Hair follicular keratinocyte (primary cell): ENCODE data around the gene NAA38. TPM values are rescaled to one million over a fixed set of nuclear protein-coding genes. Genes with fewer than 3 reads are reported as not detected.

Experiments
- total RNA-seq: library from RNA; depleted of rRNA; stranded (reverse); fragments of >200 nt; gene quantifications from 2 replicates; pipeline ENCODE4 v1.2.3, GENCODE V29; 2015

NAA38 gene
- total RNA-seq: 70.1 and 79.4 TPM in 2 replicates

GRCh38 chr17:7856811-7857712 lies at the start of gene NAA38:
Gene NAA38 (minus strand): TSS chr17:7857559. CDS start chr17:7857463, 96 bp downstream.

GRCh38 chr17:7888184-7888920 lies 31.0 kb upstream of the NAA38 start, which contains the start of gene CHD3:
Gene CHD3 (plus strand): TSS chr17:7888789. CDS start chr17:7889001, 212 bp downstream.

GRCh38 chr17:7857713-7858521 lies 558 bp upstream of the NAA38 start, which contains the start of gene CYB5D1:
Gene CYB5D1 (plus strand): TSS chr17:7858003. CDS start chr17:7858135, 132 bp downstream.

GRCh38 chr17:7854851-7855659 lies 2.3 kb downstream of the NAA38 start, which contains the start of gene TMEM88:
Gene TMEM88 (plus strand): TSS chr17:7855066. CDS start chr17:7855075, 9 bp downstream.

GRCh38 chr17:7833795-7834541 lies 23.4 kb downstream of the NAA38 start, which contains the start of gene KDM6B:
Gene KDM6B (plus strand): TSS chr17:7834217. CDS start chr17:7845555, 11,338 bp downstream.

Other genes starting within 250 kb of the NAA38 start
- gene FXR2, start 242.7 kb downstream of the NAA38 start, total RNA-seq: 39.6 and 41.3 TPM in 2 replicates
- 25.8 and 43.2 TPM in 2 replicates for gene SAT2, start 229.7 kb downstream of the NAA38 start, total RNA-seq
- not detected in 2 replicates for gene SHBG, start 227.4 kb downstream of the NAA38 start, total RNA-seq
- gene ATP1B2, start 206.6 kb downstream of the NAA38 start, total RNA-seq: not detected in 2 replicates
- 42.5 and 54.0 TPM in 2 replicates for gene TP53, start 170.1 kb downstream of the NAA38 start, total RNA-seq
- 7.9 and 17.5 TPM in 2 replicates for gene WRAP53, start 169.1 kb downstream of the NAA38 start, total RNA-seq
- gene EFNB3, start 152.4 kb downstream of the NAA38 start, total RNA-seq: 0.65 and 3.2 TPM in 2 replicates
- 0.23 and 0.55 TPM in 2 replicates for gene DNAH2, start 139.8 kb downstream of the NAA38 start, total RNA-seq
- gene KDM6B, start 23.3 kb downstream of the NAA38 start, total RNA-seq: 2.1 and 3.9 TPM in 2 replicates
- 0.23 TPM in 1 of 2 replicates, not detected in the other for gene TMEM88, start 2.5 kb downstream of the NAA38 start, total RNA-seq
- 5.0 and 11.6 TPM in 2 replicates for gene CYB5D1, start 444 bp upstream of the NAA38 start, total RNA-seq
- gene CHD3, start 31.2 kb upstream of the NAA38 start, total RNA-seq: 52.9 and 57.0 TPM in 2 replicates
- 2.6 and 5.9 TPM in 2 replicates for gene RNF227, start 58.7 kb upstream of the NAA38 start, total RNA-seq
- 0.38 and 1.3 TPM in 2 replicates for gene KCNAB3, start 72.3 kb upstream of the NAA38 start, total RNA-seq
- 67.7 and 72.3 TPM in 2 replicates for gene TRAPPC1, start 74.4 kb upstream of the NAA38 start, total RNA-seq
- gene CNTROB, start 74.6 kb upstream of the NAA38 start, total RNA-seq: 20.6 and 21.9 TPM in 2 replicates
- 0.04 and 0.16 TPM in 2 replicates for gene GUCY2D, start 145.1 kb upstream of the NAA38 start, total RNA-seq
- 27.2 and 84.0 TPM in 2 replicates for gene ALOX15B, start 181.5 kb upstream of the NAA38 start, total RNA-seq
- gene ALOX12B, start 230.2 kb upstream of the NAA38 start, total RNA-seq: 0.15 and 2.7 TPM in 2 replicates